Measurements from ENCODE around the gene GTF2A1.

- TF ChIP-seq CTCF (IDR thresholded peaks at IDR 0.05) (no peak), POLR2AphosphoS5 (IDR thresholded peaks at IDR 0.05) (no peak), POLR2A (IDR thresholded peaks at IDR 0.05) (no peak)
These were observed 26.7 kb downstream of the GTF2A1 start for GRCh38 chr14:81193924-81194633.
